HCT116 (cell line): ENCODE results near the gene ARHGDIG. TPM values are rescaled to one million over a fixed set of nuclear protein-coding genes. Genes with fewer than 3 reads are reported as not detected.

Experiments used
- ATAC-seq: fragments of 200-7000 bp; cut with Tn5 transposase; 2 replicates; pipeline ENCODE4 v1.9.1; 2020; ENCODE audit warnings: mild to moderate bottlenecking, moderate library complexity
- BruUV-seq: library from RNA; stranded (reverse); fragments of 400-500 nt; replicated peaks from 2 replicates; lab custom pipeline; 2021; lab: Mats Ljungman, UMichigan
- CTCF ChIA-PET: fragments of 300-600 bp; sonication (Branson Sonifier 250); formaldehyde crosslinking; loops from one replicate; lab custom pipeline; 2021; ENCODE audit warnings: antibody characterized with exemption; lab: Charles Lee
- POLR2A ChIA-PET: fragments of 300-600, 350-600 bp; sonication (Branson Sonifier 250); formaldehyde crosslinking; loops from one replicate; lab custom pipeline; 2021; ENCODE audit warnings: antibody characterized with exemption; lab: Charles Lee
- RAD21 ChIA-PET, 2 experiments: fragments of 300-600 bp; sonication (Branson Sonifier 250); formaldehyde crosslinking; loops; one replicate each; lab custom pipeline; 2023; ENCODE audit warnings: low total read pairs in 2 of 2; ENCODE audit not compliant: uncharacterized antibody in 2 of 2, unreplicated experiment in 2 of 2, low non-redundant PET in 1 of 2; lab: Charles Lee
- DNase-seq: peaks from one replicate; pipeline ENCODE4 v3.0.0-alpha.2; 2010; ENCODE audit warnings: low read depth, low spot score
- H2AFZ ChIP-seq: fragments of 200-600 bp; shearing (Covaris generic), sonication (generic); 2 replicates; pipeline ENCODE4 v1.6.1; 2017; ENCODE audit warnings: low read depth, mixed run types, mixed read lengths, antibody characterized with exemption, low read length; ENCODE audit not compliant: poor library complexity, severe bottlenecking
- H3K27ac ChIP-seq: 2 replicates; pipeline ENCODE4 v1.5.1; 2012; ENCODE audit warnings: low read depth, low read length
- H3K27me3 ChIP-seq: fragments of 200-600 bp; sonication (generic); 2 replicates; pipeline ENCODE4 v1.6.1; 2016; ENCODE audit warnings: mixed run types, low read length, mixed read lengths; ENCODE audit not compliant: insufficient read depth
- H3K36me3 ChIP-seq, 2 experiments: fragments of 200-500 bp in 1 of 2; fragments of 200-600 bp in 1 of 2; sonication (Bioruptor generic) in 1 of 2; sonication (generic) in 1 of 2; 2 replicates each; pipeline versions ENCODE4 v1.5.1 to v1.6.1; 2014 to 2016; ENCODE audit warnings: low read length in 2 of 2, inconsistent platforms in 1 of 2, mixed read lengths in 1 of 2, mixed run types in 1 of 2; ENCODE audit not compliant: insufficient read depth in 2 of 2, control insufficient read depth in 1 of 2
- H3K4me1 ChIP-seq, 2 experiments: fragments of 200-600 bp in 1 of 2; sonication (generic) in 1 of 2; 2 replicates each; pipeline versions ENCODE4 v1.5.1 to v1.6.1; 2012 to 2017; ENCODE audit warnings: low read length in 2 of 2, inconsistent platforms in 1 of 2, mild to moderate bottlenecking in 1 of 2, mixed read lengths in 1 of 2, mixed run types in 1 of 2, moderate library complexity in 1 of 2; ENCODE audit not compliant: insufficient read depth in 2 of 2, control insufficient read depth in 1 of 2
- H3K4me2 ChIP-seq: fragments of 200-600 bp; sonication (generic); 2 replicates; pipeline ENCODE4 v1.6.1; 2017; ENCODE audit warnings: mixed run types, low read length, mixed read lengths
- H3K4me3 ChIP-seq, 2 experiments: fragments of 200-600 bp in 1 of 2; sonication (generic) in 1 of 2; replicated peaks in 1 of 2; 2 replicates each; pipeline ENCODE4 v1.5.1; 2011 to 2016; ENCODE audit warnings: low read length in 2 of 2, control low read depth in 1 of 2, low read depth in 1 of 2, mild to moderate bottlenecking in 1 of 2, mixed read lengths in 1 of 2, mixed run types in 1 of 2
- H3K79me2 ChIP-seq: fragments of 200-600 bp; sonication (generic); 2 replicates; pipeline ENCODE4 v1.6.1; 2017; ENCODE audit warnings: mild to moderate bottlenecking, mixed run types, low read length, moderate library complexity, mixed read lengths; ENCODE audit not compliant: insufficient read depth
- H3K9ac ChIP-seq: fragments of 200-600 bp; sonication (generic); 2 replicates; pipeline ENCODE4 v1.6.1; 2016; ENCODE audit warnings: low read length, mixed read lengths
- H3K9me2 ChIP-seq: fragments of 200-600 bp; sonication (generic), shearing (Covaris generic); 2 replicates; pipeline ENCODE4 v1.6.1; 2017; ENCODE audit warnings: mixed run types, mild to moderate bottlenecking, moderate library complexity; ENCODE audit not compliant: insufficient read depth
- H3K9me3 ChIP-seq, 2 experiments: fragments of 200-500 bp in 1 of 2; fragments of 200-600 bp in 1 of 2; sonication (Bioruptor generic) in 1 of 2; sonication (generic) in 1 of 2; 2 replicates each; pipeline ENCODE4 v1.6.1; 2014 to 2017; ENCODE audit warnings: low read length in 2 of 2, mixed read lengths in 2 of 2, inconsistent platforms in 1 of 2, low read depth in 1 of 2, mild to moderate bottlenecking in 1 of 2, mixed run types in 1 of 2, moderate library complexity in 1 of 2; ENCODE audit not compliant: control insufficient read depth in 1 of 2, insufficient read depth in 1 of 2
- H4K20me1 ChIP-seq: fragments of 200-600 bp; sonication (generic), shearing (Covaris generic); 2 replicates; pipeline ENCODE4 v1.6.1; 2017; ENCODE audit warnings: mixed run types, mild to moderate bottlenecking, moderate library complexity; ENCODE audit not compliant: insufficient read depth
- CBX3 ChIP-seq: IDR thresholded peaks from 2 replicates; pipeline ENCODE4 v1.6.1; 2012; ENCODE audit warnings: low read depth
- CTCF ChIP-seq, 3 experiments: fragments of 200-600 bp in 1 of 3; sonication (generic) in 1 of 3; IDR thresholded peaks in 2 of 3; conservative IDR thresholded peaks in 1 of 3; 2 replicates each; pipeline ENCODE4 v1.5.1; 2012 to 2017; ENCODE audit warnings: low read depth in 2 of 3, low read length in 2 of 3, antibody characterized with exemption in 1 of 3, borderline replicate concordance in 1 of 3, control low read depth in 1 of 3, mild to moderate bottlenecking in 1 of 3, mixed read lengths in 1 of 3, mixed run types in 1 of 3, moderate library complexity in 1 of 3; ENCODE audit not compliant: insufficient read depth in 1 of 3
- EGR1 ChIP-seq: IDR thresholded peaks from 2 replicates; pipeline ENCODE4 v1.6.1; 2012; ENCODE audit warnings: low read depth
- ELF1 ChIP-seq: IDR thresholded peaks from 2 replicates; pipeline ENCODE4 v1.6.1; 2012; ENCODE audit warnings: low read depth, borderline replicate concordance
- EZH2 ChIP-seq: fragments of 200-600 bp; sonication (generic); IDR thresholded peaks from 2 replicates; pipeline ENCODE4 v1.6.1; 2017; ENCODE audit warnings: antibody characterized with exemption, mixed run types
- EZH2phosphoT487 ChIP-seq: fragments of 200-600 bp; IDR thresholded peaks from 2 replicates; pipeline ENCODE4 v1.6.1; 2018; ENCODE audit warnings: antibody characterized with exemption, borderline replicate concordance
- JUND ChIP-seq: IDR thresholded peaks from 2 replicates; pipeline ENCODE4 v1.6.1; 2012
- MAX ChIP-seq: IDR thresholded peaks from 2 replicates; pipeline ENCODE4 v1.6.1; 2012
- POLR2A ChIP-seq: IDR thresholded peaks from 2 replicates; pipeline ENCODE4 v1.7.0; 2011; ENCODE audit warnings: borderline replicate concordance; ENCODE audit not compliant: insufficient read depth, insufficient read length; ENCODE audit errors: extremely low read depth
- POLR2AphosphoS5 ChIP-seq: IDR thresholded peaks from 2 replicates; pipeline ENCODE4 v1.6.1; 2011; ENCODE audit warnings: mild to moderate bottlenecking, low read depth, low read length, moderate library complexity
- RAD21 ChIP-seq: IDR thresholded peaks from 2 replicates; pipeline ENCODE4 v1.6.1; 2012; ENCODE audit warnings: low read depth, mild to moderate bottlenecking
- REST ChIP-seq: IDR thresholded peaks from 2 replicates; pipeline ENCODE4 v1.6.1; 2012; ENCODE audit warnings: low read depth
- SIN3A ChIP-seq: IDR thresholded peaks from 2 replicates; pipeline ENCODE4 v1.6.1; 2012; ENCODE audit warnings: low read depth
- SP1 ChIP-seq: IDR thresholded peaks from 2 replicates; pipeline ENCODE4 v1.6.1; 2012; ENCODE audit warnings: low read depth
- SRF ChIP-seq: IDR thresholded peaks from 2 replicates; pipeline ENCODE4 v1.6.1; 2012; ENCODE audit warnings: low read depth
- TCF7L2 ChIP-seq: IDR thresholded peaks from 2 replicates; pipeline ENCODE4 v1.7.0; 2011; ENCODE audit warnings: borderline replicate concordance, inconsistent platforms; ENCODE audit not compliant: insufficient read depth, insufficient read length; ENCODE audit errors: extremely low read depth
- YY1 ChIP-seq: IDR thresholded peaks from 2 replicates; pipeline ENCODE4 v1.6.1; 2011; ENCODE audit warnings: low read length, low read depth, moderate library complexity, mild to moderate bottlenecking; ENCODE audit not compliant: insufficient replicate concordance; ENCODE audit errors: extremely low read depth
- ZFX ChIP-seq: fragments of 450-650 bp; IDR thresholded peaks from 2 replicates; pipeline ENCODE4 v1.6.1; 2017
- ZNF274 ChIP-seq: fragments of 200-500 bp; sonication (Bioruptor generic); IDR thresholded peaks from 2 replicates; pipeline ENCODE4 v1.6.1; 2014; ENCODE audit warnings: mild to moderate bottlenecking, low read depth, low read length, inconsistent platforms
- intact Hi-C: fragments of 100-400 bp; cut with micrococcal nuclease; formaldehyde crosslinking; loops from 2 replicates; pipeline ENCODE4 v1.10.0; 2022
- total RNA-seq: library from RNA; stranded (reverse); gene quantifications from one replicate; pipeline ENCODE4 v1.2.1, GENCODE V29; 2021; ENCODE audit not compliant: unreplicated experiment

The ARHGDIG gene
- total RNA-seq, 1 experiment from 2014 or later, result not detected

- DNase-seq (no peak), ATAC-seq (no peak)
- no peak for TF ChIP-seq EGR1
- TF ChIP-seq REST, result no peak
- TF ChIP-seq EZH2, result no peak
- no peak for TF ChIP-seq YY1
- no peak for TF ChIP-seq SRF
- no peak for TF ChIP-seq ELF1
- no peak for TF ChIP-seq ZFX
- no peak for TF ChIP-seq CBX3
- no peak for TF ChIP-seq CTCF (IDR thresholded peaks at IDR 0.05 in 2 of 3, conservative IDR thresholded peaks at IDR 0.05 in 1 of 3; ENCODE audit: borderline replicate concordance in 1 of 3, insufficient read depth in 1 of 3, low read depth in 2 of 3, low read length in 2 of 3)
- TF ChIP-seq EZH2phosphoT487, result no peak
- TF ChIP-seq SP1, result no peak
- TF ChIP-seq POLR2A, result no peak
- no peak for TF ChIP-seq MAX
- TF ChIP-seq JUND, result no peak
- no peak for TF ChIP-seq TCF7L2
- no peak for TF ChIP-seq ZNF274
- no peak for TF ChIP-seq RAD21
- TF ChIP-seq POLR2AphosphoS5, result no peak
- no peak for TF ChIP-seq SIN3A
- H3K4me3 ChIP-seq, result no peak overlapping the region
- intact Hi-C loops, result no loop called here
- no peak overlapping the region for H3K27ac ChIP-seq
- no peak overlapping the region for H3K4me2 ChIP-seq
- no peaks in the 10 kb centered on the region for H3K9me2 ChIP-seq
- no peaks in the 10 kb centered on the region; a peak in 1 of 4 replicates for H3K4me1 ChIP-seq
- H3K79me2 ChIP-seq, result no peaks in the 10 kb centered on the region
- no TSS peak for BruUV-seq
- H3K27me3 ChIP-seq, result no peaks in the 10 kb centered on the region
- no peak overlapping the region for H3K9ac ChIP-seq
- no peak overlapping the region for H2AFZ ChIP-seq
- ChIA-PET CTCF (no interaction called here), POLR2A (no interaction called here), RAD21 (no interaction called here)
- H3K36me3 ChIP-seq, result no peaks in the 10 kb centered on the region
- H4K20me1 ChIP-seq, result no peaks in the 10 kb centered on the region
- no peaks in the 10 kb centered on the region for H3K9me3 ChIP-seq
Observed at GRCh38 chr16:253833-254232, 26.6 kb upstream of the ARHGDIG start.
